Measurements from ENCODE around the gene PIGV. TPM values are rescaled to one million over a fixed set of nuclear protein-coding genes. Genes with fewer than 3 reads are reported as not detected.

Gene PIGV
- total RNA-seq, 1 donor = 5.2 TPM

- no peak overlapping the region for H3K4me3 ChIP-seq (ENCODE audit: low read length)
- peaks cover 70% of the 10 kb centered on the region for H3K4me1 ChIP-seq (ENCODE audit: insufficient read depth, low read length)
Observed at GRCh38 chr1:26784023-26784871, 3.5 kb upstream of the PIGV start.

GRCh38 chr1:26784886-26785285 is 2.9 kb upstream of the PIGV start:
- H3K4me1 ChIP-seq (ENCODE audit: insufficient read depth, low read length) = peaks cover 75% of the 10 kb centered on the region
- H3K9me3 ChIP-seq (ENCODE audit: low read depth, low read length) = no peaks in the 10 kb centered on the region
- no peak overlapping the region for H3K4me3 ChIP-seq (ENCODE audit: low read length)
- no peaks in the 10 kb centered on the region for H3K27me3 ChIP-seq (ENCODE audit: insufficient read depth, low read length)

More at GRCh38 chr1:26784023-26784871, 3.5 kb upstream of the PIGV start:
- Histone ChIP-seq H3K9me3 (ENCODE audit: low read depth, low read length) (no peaks in the 10 kb centered on the region), H3K27me3 (ENCODE audit: insufficient read depth, low read length) (no peaks in the 10 kb centered on the region)

- no peaks in the 10 kb centered on the region for H3K9me3 ChIP-seq (ENCODE audit: low read depth, low read length)
- H3K27me3 ChIP-seq (ENCODE audit: insufficient read depth, low read length) = no peaks in the 10 kb centered on the region
- peaks cover 85% of the 10 kb centered on the region for H3K4me1 ChIP-seq (ENCODE audit: insufficient read depth, low read length)
- no peak overlapping the region for H3K4me3 ChIP-seq (ENCODE audit: low read length)
Observed at GRCh38 chr1:26785611-26786436, 1.9 kb upstream of the PIGV start.

GRCh38 chr1:26786437-26787380 is 1.0 kb upstream of the PIGV start:
- Histone ChIP-seq H3K4me3 (ENCODE audit: low read length) (peak overlapping the region; percentile 90), H3K4me1 (ENCODE audit: insufficient read depth, low read length) (peaks cover 85% of the 10 kb centered on the region)

GRCh38 chr1:26787381-26787705 is 407 bp upstream of the PIGV start:
- H3K27me3 ChIP-seq (ENCODE audit: insufficient read depth, low read length) = no peaks in the 10 kb centered on the region
- H3K4me3 ChIP-seq (ENCODE audit: low read length) = peak overlapping the region; percentile 90
- H3K9me3 ChIP-seq (ENCODE audit: low read depth, low read length) = no peaks in the 10 kb centered on the region
- peaks cover 81% of the 10 kb centered on the region for H3K4me1 ChIP-seq (ENCODE audit: insufficient read depth, low read length)

More at GRCh38 chr1:26786437-26787380, 1.0 kb upstream of the PIGV start:
- H3K9me3 ChIP-seq (ENCODE audit: low read depth, low read length) = no peaks in the 10 kb centered on the region
- H3K27me3 ChIP-seq (ENCODE audit: insufficient read depth, low read length) = no peaks in the 10 kb centered on the region

GRCh38 chr1:26788515-26788785 is 700 bp downstream of the PIGV start:
- H3K9me3 ChIP-seq (ENCODE audit: low read depth, low read length) = no peaks in the 10 kb centered on the region
- H3K4me3 ChIP-seq (ENCODE audit: low read length) = peak overlapping the region; percentile 90
- H3K4me1 ChIP-seq (ENCODE audit: insufficient read depth, low read length) = peaks cover 70% of the 10 kb centered on the region
- no peaks in the 10 kb centered on the region for H3K27me3 ChIP-seq (ENCODE audit: insufficient read depth, low read length)

- H3K4me1 ChIP-seq (ENCODE audit: insufficient read depth, low read length) = peaks cover 64% of the 10 kb centered on the region
Observed at GRCh38 chr1:26788836-26789611, 1.3 kb downstream of the PIGV start.

GRCh38 chr1:26789612-26789865 is 1.8 kb downstream of the PIGV start:
- Histone ChIP-seq H3K27me3 (ENCODE audit: insufficient read depth, low read length) (no peaks in the 10 kb centered on the region), H3K4me1 (ENCODE audit: insufficient read depth, low read length) (peaks cover 59% of the 10 kb centered on the region), H3K4me3 (ENCODE audit: low read length) (no peak overlapping the region), H3K9me3 (ENCODE audit: low read depth, low read length) (no peaks in the 10 kb centered on the region)

More at GRCh38 chr1:26788836-26789611, 1.3 kb downstream of the PIGV start:
- H3K27me3 ChIP-seq (ENCODE audit: insufficient read depth, low read length) = no peaks in the 10 kb centered on the region
- peak overlapping the region; percentile 90 for H3K4me3 ChIP-seq (ENCODE audit: low read length)
- H3K9me3 ChIP-seq (ENCODE audit: low read depth, low read length) = no peaks in the 10 kb centered on the region

- H3K4me3 ChIP-seq (ENCODE audit: low read length) = no peak overlapping the region
- no peaks in the 10 kb centered on the region for H3K27me3 ChIP-seq (ENCODE audit: insufficient read depth, low read length)
- no peaks in the 10 kb centered on the region for H3K9me3 ChIP-seq (ENCODE audit: low read depth, low read length)
- peaks cover 55% of the 10 kb centered on the region for H3K4me1 ChIP-seq (ENCODE audit: insufficient read depth, low read length)
Observed at GRCh38 chr1:26789931-26790330, 2.2 kb downstream of the PIGV start.

- no peaks in the 10 kb centered on the region for H3K27me3 ChIP-seq (ENCODE audit: insufficient read depth, low read length)
- H3K4me1 ChIP-seq (ENCODE audit: insufficient read depth, low read length) = peaks cover 49% of the 10 kb centered on the region
- H3K4me3 ChIP-seq (ENCODE audit: low read length) = no peak overlapping the region
- H3K9me3 ChIP-seq (ENCODE audit: low read depth, low read length) = no peaks in the 10 kb centered on the region
Observed at GRCh38 chr1:26790551-26790953, 2.8 kb downstream of the PIGV start.

- Histone ChIP-seq H3K27me3 (ENCODE audit: insufficient read depth, low read length) (no peaks in the 10 kb centered on the region), H3K9me3 (ENCODE audit: low read depth, low read length) (no peaks in the 10 kb centered on the region), H3K4me1 (ENCODE audit: insufficient read depth, low read length) (peaks cover 43% of the 10 kb centered on the region), H3K4me3 (ENCODE audit: low read length) (no peak overlapping the region)
Observed at GRCh38 chr1:26791148-26791547, 3.4 kb downstream of the PIGV start.

- Histone ChIP-seq H3K4me1 (ENCODE audit: insufficient read depth, low read length) (peaks cover 38% of the 10 kb centered on the region), H3K9me3 (ENCODE audit: low read depth, low read length) (no peaks in the 10 kb centered on the region), H3K27me3 (ENCODE audit: insufficient read depth, low read length) (no peaks in the 10 kb centered on the region), H3K4me3 (ENCODE audit: low read length) (no peak overlapping the region)
Observed at GRCh38 chr1:26791626-26792025, 3.9 kb downstream of the PIGV start.

- no peak overlapping the region for H3K4me3 ChIP-seq (ENCODE audit: low read length)
- H3K9me3 ChIP-seq (ENCODE audit: low read depth, low read length) = no peaks in the 10 kb centered on the region
- peaks cover 31% of the 10 kb centered on the region for H3K4me1 ChIP-seq (ENCODE audit: insufficient read depth, low read length)
- H3K27me3 ChIP-seq (ENCODE audit: insufficient read depth, low read length) = no peaks in the 10 kb centered on the region
Observed at GRCh38 chr1:26792924-26793323, 5.2 kb downstream of the PIGV start.

- Histone ChIP-seq H3K4me1 (ENCODE audit: insufficient read depth, low read length) (peaks cover 18% of the 10 kb centered on the region), H3K4me3 (ENCODE audit: low read length) (no peak overlapping the region), H3K9me3 (ENCODE audit: low read depth, low read length) (no peaks in the 10 kb centered on the region), H3K27me3 (ENCODE audit: insufficient read depth, low read length) (no peaks in the 10 kb centered on the region)
Observed at GRCh38 chr1:26794391-26794790, 6.6 kb downstream of the PIGV start.

All from mononuclear cell (primary cell).